Measurements from ENCODE around the gene ATP2A3. TPM values are rescaled to one million over a fixed set of nuclear protein-coding genes. Genes with fewer than 3 reads are reported as not detected.

The ATP2A3 gene
- total and polyA plus RNA-seq, 12 donors, result 1.3 to 29.1 (median 15.9) TPM

DNA sequence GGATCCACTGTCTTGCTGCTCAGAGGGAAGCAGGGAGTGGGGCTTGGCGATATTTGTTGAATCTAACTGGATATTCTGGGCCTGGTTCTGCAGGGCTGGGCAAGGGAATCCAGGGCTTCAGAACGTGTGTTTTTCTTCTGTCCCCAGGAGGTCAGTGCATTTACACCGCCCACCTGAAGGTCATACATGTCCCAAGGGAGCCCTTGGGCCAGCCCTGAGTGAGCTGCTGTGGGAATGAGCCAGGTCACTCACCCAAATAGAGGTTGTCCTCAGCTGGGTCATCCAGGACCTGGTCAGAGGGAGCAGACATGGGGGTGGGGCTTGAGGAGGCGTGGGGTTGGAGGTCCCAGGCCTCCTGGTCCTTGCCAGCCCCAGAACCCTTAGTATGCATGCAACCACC lies 82.0 kb downstream of the ATP2A3 start:
- DNase-seq, result no peak
- peaks cover 17 to 24% of the 10 kb centered on the region in 2 donors for H3K4me1 ChIP-seq (replicated peaks in 1 of 2)
- peaks cover 0 to 31% of the 10 kb centered on the region in 2 donors for H3K36me3 ChIP-seq (replicated peaks in 1 of 2)
- no peak overlapping the region for H3K4me3 ChIP-seq
- 80 to 86% (median 81%) methylated on average over 1 to 4 of the region's 4 CpGs for WGBS, 4 donors
- intact Hi-C loops (cut with DNase I), result no loop called here
- H3K27ac ChIP-seq, result no peak overlapping the region
- H3K9me3 ChIP-seq (replicated peaks in 1 of 3), result no peaks in the 10 kb centered on the region
- no peak for TF ChIP-seq POLR2A (IDR thresholded peaks at IDR 0.05)
- TF ChIP-seq, protein P1, sequence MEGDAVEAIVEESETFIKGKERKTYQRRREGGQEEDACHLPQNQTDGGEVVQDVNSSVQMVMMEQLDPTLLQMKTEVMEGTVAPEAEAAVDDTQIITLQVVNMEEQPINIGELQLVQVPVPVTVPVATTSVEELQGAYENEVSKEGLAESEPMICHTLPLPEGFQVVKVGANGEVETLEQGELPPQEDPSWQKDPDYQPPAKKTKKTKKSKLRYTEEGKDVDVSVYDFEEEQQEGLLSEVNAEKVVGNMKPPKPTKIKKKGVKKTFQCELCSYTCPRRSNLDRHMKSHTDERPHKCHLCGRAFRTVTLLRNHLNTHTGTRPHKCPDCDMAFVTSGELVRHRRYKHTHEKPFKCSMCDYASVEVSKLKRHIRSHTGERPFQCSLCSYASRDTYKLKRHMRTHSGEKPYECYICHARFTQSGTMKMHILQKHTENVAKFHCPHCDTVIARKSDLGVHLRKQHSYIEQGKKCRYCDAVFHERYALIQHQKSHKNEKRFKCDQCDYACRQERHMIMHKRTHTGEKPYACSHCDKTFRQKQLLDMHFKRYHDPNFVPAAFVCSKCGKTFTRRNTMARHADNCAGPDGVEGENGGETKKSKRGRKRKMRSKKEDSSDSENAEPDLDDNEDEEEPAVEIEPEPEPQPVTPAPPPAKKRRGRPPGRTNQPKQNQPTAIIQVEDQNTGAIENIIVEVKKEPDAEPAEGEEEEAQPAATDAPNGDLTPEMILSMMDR (IDR thresholded peaks at IDR 0.05), result no peak
- H3K27me3 ChIP-seq, result no peaks in the 10 kb centered on the region

DNA sequence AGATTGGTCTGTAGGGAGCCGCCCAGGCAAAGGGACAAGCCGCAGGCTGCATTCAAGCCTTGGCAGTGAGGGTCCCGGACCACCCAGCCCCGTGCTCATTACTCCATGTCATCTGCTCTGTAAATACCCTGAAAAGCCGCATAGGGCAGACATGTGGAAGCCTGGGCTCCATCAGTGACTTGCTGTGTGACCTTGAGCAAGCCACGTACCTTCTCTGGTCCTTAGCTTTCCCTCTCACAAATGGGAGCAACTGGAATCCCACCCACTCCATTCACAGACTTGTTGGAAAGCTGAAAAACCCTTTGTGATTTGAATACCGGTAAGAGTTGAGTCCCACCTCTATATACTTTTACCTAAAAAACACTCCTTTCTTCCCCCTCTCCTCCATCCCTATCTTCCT lies 83.3 kb downstream of the ATP2A3 start:
- H3K4me3 ChIP-seq, result no peak overlapping the region
- intact Hi-C loops (cut with DNase I), result no loop called here
- no peak overlapping the region for H3K27ac ChIP-seq
- TF ChIP-seq POLR2A (IDR thresholded peaks at IDR 0.05), result no peak
- TF ChIP-seq, protein P1 (IDR thresholded peaks at IDR 0.05), result no peak
- DNase-seq, result no peak
- WGBS, 4 donors, result 88 to 92% (median 89%) methylated on average over 7 of the region's 7 CpGs
- peaks cover 0 to 34% of the 10 kb centered on the region in 2 donors for H3K36me3 ChIP-seq (replicated peaks in 1 of 2)
- H3K9me3 ChIP-seq (replicated peaks in 1 of 3), result no peaks in the 10 kb centered on the region
- H3K27me3 ChIP-seq, result no peaks in the 10 kb centered on the region
- H3K4me1 ChIP-seq (replicated peaks in 1 of 2), result peaks cover 8 to 12% of the 10 kb centered on the region in 2 donors

DNA sequence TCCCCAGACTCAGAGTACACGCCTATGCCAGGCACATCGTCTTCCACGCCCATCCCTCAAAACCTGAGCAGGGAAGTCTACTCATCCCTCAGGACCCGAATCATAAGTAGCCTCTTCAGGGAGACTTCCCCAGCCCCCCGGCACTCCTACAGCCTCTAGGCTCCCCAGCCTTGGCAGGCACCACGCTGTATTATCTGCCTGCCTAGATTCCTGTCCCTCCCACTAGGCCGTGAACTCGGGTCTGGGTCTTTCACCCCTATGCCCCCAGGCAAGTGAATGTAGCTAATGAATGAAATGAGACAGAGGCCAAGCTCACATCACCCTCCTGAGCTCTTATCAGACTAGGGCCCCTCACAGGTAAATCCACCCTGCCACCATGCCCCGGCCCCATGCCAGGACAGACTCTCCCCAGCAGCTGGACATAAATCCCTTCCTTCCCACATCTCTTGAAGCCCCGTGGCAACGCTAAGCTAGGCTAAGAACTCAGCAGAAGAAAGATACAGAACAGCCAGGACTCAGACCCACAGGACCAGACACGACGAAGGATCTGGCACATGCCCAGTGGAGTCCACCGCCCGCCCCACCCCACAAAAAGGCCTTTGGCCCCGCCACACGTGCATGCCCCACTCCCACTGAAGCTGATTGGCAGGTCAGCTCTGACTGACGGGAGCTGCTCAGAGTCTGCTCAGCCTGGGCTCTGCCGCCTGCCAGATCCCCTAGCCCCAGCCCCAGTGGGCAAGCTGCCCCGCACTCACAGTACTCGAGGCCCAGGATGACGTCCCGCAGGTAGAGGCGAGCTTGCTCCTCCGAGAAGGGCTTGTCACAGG lies 84.4 kb downstream of the ATP2A3 start:
- intact Hi-C loops (cut with DNase I), result no loop called here
- Histone ChIP-seq H3K4me1 (replicated peaks in 1 of 2) (peaks cover 0 to 3% of the 10 kb centered on the region in 2 donors), H3K27ac (peak overlapping the region in 1 of 5 donors; percentile 47), H3K27me3 (no peaks in the 10 kb centered on the region), H3K36me3 (replicated peaks in 1 of 2) (peaks cover 0 to 36% of the 10 kb centered on the region in 2 donors), H3K9me3 (replicated peaks in 1 of 3) (no peaks in the 10 kb centered on the region), H3K4me3 (no peak overlapping the region)
- TF ChIP-seq POLR2A (IDR thresholded peaks at IDR 0.05), result no peak
- TF ChIP-seq, protein P1 (IDR thresholded peaks at IDR 0.05), result no peak
- DNase-seq, result no peak
- WGBS, 4 donors, result 80 to 87% (median 83%) methylated on average over 14 to 25 of the region's 25 CpGs

DNA sequence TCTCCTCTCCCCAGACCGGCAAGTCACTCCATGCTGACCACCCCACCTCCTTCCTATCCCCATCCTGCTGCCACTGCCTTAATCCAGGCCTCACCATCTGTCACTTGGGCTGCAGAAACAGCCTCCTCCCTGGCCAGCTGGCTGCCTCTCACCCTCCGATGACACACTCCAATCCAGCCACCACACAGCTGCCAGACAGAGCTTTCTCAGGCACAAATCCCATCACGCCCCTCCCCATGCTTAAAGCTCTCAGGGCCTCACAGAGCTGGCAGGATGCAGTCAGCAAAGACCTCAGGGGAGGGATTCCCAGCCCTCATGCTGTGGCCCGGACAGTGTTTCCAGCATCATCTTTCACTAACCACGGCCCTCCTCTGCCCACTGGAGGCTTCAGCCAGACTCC lies 85.1 kb downstream of the ATP2A3 start:
- H3K36me3 ChIP-seq (replicated peaks in 1 of 2), result peaks cover 0 to 32% of the 10 kb centered on the region in 2 donors
- DNase-seq, result peak in 4 of 7 donors; percentile 47 to 78 (median 56)
- no peaks in the 10 kb centered on the region for H3K27me3 ChIP-seq
- no peak overlapping the region for H3K4me3 ChIP-seq
- TF ChIP-seq, protein P1 (IDR thresholded peaks at IDR 0.05), result no peak
- no peak for TF ChIP-seq POLR2A (IDR thresholded peaks at IDR 0.05)
- WGBS, 4 donors, result 62 to 86% (median 72%) methylated on average over 5 of the region's 5 CpGs
- H3K27ac ChIP-seq, result peak overlapping the region in 1 of 5 donors; percentile 47
- intact Hi-C loops (cut with DNase I), result no loop called here
- no peaks in the 10 kb centered on the region for H3K9me3 ChIP-seq (replicated peaks in 1 of 3)
- peaks cover 0 to 3% of the 10 kb centered on the region in 2 donors for H3K4me1 ChIP-seq (replicated peaks in 1 of 2)

Data from adrenal gland (tissue), 12 donors.